ENCODE measurements around the gene GLI3.

The GLI3 gene

GRCh38 chr7:42168512-42168911 lies 68.5 kb downstream of the GLI3 start:
- no peak for DNase-seq

DNA sequence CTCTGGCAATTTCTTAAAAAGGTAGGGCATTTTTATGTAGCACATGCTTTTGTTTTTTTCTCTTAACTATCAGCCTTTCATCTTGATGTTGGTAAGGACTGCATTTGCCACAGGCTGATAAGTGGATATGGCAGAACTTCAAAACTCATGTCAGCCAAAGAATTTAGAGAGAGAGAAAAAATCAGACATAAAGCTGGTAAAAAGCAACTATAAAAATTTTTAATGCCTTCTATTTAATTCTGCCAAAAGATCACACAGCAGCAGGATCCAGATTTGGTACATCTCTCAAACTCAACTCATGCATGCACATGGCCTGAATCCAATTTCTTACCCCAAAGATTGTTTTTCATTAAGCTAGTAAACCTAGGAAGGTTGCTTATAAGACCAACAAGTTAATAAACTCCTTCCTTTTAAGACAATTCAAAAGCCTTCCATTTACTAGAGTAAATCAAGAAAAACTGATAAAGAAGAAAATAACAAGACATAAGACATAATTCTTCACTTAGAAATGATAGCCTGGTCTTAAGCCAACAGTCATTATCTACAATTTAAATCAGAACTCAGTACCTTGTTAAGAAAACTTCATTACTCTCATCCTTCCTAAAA lies 69.3 kb downstream of the GLI3 start:
- DNase-seq: no peak

DNA sequence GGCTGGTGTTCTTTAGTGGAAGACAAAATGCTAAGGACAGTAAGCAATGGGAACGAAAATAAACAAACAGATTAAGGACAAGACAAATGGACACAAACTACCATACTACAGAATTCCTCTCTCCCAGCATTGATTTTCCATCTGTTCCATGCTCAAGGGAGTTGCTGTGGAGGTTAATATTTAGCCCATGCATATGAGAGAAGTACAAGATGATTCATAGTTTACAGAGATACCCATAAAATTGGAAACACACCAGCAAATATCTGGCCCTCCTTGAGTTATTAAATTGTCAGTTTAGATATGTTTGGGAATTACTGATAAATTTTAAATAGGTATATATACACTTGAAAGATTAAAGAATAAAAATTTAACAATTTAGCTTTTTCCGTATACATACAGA lies 69.8 kb downstream of the GLI3 start:
- DNase-seq: no peak

GRCh38 chr7:42164881-42165428 lies 72.1 kb downstream of the GLI3 start:
- DNase-seq: no peak

GRCh38 chr7:42162560-42163325 lies 74.3 kb downstream of the GLI3 start:
- DNase-seq: no peak

GRCh38 chr7:42161719-42162118 lies 75.3 kb downstream of the GLI3 start:
- no peak for DNase-seq

GRCh38 chr7:42161110-42161509 lies 75.9 kb downstream of the GLI3 start:
- no peak for DNase-seq

DNA sequence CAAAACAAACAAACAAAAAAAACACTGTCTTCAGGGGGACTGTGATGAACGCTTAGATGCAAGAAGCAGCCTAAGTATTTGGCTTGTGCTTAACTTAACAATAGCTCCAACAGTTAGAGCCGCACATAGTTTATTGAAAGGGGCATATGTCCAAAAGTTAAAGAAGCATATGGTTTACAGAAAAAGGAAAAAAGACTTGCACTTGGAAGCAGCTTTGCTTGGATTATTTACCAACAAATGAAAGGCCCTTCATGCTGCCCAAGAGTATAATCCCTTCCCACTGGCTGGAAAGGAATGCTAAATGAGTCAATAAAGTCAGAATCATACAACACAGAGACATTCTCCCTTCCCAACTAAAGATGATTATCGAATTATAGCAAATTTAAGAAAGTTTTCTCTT lies 77.9 kb downstream of the GLI3 start:
- DNase-seq: no peak

- no peak for DNase-seq
These were observed 79.9 kb downstream of the GLI3 start for GRCh38 chr7:42156967-42157721.

DNA sequence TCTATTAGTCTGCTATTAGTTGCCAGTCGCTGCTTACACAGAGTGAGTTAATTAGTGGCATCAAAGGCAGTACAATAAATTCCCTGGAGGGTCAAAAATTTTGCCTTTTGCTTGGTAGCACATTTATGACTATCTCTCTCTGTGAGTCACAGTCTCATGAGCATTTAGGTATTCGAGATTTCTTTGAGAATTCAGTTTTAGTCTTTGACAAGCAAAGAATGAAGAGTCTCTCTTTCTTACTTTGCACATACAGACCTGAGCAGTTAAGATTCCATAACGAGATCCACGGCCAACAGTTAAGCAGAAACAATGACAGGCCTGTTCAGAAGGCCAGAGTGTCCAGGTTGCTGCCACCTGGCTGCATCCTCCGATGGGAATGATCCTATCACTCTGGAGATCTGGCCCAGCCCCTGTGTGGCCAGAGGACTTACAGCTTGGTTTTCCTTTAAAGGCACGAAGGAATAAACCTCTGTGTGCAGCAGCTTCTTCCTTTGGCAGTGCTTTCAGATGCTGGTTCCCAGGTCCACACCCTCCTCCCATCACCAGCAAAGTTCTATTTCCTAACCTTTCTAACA lies 80.6 kb downstream of the GLI3 start:
- DNase-seq: no peak

DNA sequence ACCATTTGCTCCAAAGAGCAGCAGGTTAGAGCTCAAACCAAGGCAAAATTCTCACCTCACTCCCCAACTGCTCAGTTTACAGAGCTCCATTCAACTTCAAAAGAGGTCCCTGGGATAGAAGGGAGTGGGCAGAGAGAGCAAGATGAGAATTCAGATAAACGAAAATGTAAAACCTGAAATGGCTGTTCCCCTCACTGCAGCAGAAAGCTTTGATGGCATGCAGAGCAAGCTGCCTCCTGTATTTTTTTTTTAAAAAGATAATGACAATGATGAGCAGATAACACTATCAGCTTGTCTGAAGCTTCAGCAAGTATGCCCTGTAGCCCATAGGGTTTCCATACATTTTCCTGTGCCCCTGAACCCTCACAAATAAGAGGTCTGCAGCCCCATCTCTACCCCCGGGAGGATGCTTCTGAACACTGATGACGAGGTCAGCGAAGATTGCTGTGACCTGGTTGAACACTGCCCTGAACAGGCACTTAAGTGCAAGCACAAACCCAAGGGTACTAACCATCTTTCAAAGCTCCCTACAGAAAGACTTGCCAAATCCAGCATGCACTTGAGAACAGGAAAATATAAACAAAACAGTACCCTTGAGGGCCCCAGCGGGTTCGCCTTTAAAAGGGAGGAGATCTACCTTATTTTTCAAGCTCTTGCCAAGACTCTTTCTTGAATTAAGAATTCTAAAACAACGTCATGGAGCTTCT lies 81.3 kb downstream of the GLI3 start:
- no peak for DNase-seq

- DNase-seq: no peak
These were observed 82.8 kb downstream of the GLI3 start for GRCh38 chr7:42154173-42154572.

DNA sequence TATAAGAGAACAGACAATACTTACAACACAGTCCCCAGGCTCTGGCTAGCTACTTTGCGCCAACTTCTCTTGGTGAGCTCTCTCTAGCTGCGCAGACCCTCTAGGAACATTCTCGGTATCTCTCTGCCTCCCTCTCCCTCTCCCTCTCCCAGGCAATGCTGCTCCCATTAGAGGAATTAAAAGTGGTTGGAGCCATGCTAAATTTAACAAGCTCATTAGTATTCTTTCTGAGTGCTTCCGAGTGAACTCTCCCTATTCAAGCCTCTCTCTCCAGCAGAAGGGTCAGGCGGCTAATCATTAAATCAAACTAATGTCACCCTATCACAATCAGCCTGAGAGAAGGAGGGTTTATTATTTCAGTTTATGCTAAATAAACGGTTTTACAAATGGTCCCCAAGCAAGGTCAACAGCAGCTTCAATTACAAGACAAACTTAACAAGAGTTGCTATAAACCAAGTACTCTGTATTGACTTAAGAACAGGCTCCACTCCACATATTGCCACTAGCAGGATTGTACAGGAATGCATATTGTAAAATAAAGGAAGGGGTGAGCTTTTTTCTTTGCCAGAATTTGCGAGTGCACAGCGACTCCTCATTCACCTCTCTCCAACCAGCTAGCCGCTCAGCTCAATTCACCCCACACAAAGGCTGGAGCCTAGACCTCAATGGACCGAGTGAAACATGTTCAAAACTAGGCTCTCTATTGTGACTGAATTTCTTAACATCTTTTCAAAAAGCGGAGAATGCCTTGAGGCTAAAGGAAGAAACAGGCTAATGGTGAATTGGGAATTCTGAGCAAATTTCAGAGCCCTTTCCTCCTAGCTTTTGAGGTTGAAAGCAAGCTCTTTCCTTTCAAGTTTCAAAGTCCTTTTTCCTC lies 84.4 kb downstream of the GLI3 start:
- no peak for DNase-seq

DNA sequence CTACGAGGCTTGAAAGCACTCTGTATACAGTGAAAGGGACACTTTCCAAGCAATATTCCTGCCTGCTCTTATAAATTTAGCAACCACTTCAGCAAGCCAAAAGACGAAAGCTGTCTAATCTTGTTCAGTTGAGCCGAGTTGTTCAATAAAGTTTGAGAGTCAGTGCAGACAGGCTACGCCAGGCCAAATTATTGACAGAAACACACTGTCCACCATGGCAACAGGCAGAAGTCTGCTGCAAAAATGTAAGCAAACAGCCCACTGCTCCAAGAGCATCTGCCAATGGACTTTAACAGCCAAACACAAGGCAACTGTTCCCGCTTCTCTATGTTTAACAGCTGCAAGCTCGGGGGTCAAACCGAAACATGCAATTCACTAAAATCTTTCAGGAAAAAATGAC lies 85.7 kb downstream of the GLI3 start:
- DNase-seq: no peak

DNA sequence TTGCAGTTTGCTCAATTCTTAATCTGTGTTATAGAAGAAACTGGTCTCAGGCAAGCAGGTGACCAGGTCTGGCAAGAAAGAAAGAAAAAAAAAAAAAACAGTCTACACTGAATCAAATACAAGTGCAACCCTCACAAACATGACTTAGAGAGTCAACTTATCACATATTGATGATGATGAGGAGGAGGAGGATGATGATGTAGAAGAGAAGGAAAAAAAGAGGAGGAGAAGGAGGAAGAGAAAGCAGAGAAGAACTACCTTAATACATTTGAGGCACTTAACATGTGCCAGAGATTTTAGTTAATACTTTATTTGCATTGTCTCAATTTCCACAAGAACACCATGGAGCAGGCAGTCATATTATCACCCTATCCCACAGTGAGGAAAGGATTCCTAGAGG lies 91.5 kb downstream of the GLI3 start:
- DNase-seq: no peak

- no peak for DNase-seq
These were observed 92.4 kb downstream of the GLI3 start for GRCh38 chr7:42144604-42145003.

DNA sequence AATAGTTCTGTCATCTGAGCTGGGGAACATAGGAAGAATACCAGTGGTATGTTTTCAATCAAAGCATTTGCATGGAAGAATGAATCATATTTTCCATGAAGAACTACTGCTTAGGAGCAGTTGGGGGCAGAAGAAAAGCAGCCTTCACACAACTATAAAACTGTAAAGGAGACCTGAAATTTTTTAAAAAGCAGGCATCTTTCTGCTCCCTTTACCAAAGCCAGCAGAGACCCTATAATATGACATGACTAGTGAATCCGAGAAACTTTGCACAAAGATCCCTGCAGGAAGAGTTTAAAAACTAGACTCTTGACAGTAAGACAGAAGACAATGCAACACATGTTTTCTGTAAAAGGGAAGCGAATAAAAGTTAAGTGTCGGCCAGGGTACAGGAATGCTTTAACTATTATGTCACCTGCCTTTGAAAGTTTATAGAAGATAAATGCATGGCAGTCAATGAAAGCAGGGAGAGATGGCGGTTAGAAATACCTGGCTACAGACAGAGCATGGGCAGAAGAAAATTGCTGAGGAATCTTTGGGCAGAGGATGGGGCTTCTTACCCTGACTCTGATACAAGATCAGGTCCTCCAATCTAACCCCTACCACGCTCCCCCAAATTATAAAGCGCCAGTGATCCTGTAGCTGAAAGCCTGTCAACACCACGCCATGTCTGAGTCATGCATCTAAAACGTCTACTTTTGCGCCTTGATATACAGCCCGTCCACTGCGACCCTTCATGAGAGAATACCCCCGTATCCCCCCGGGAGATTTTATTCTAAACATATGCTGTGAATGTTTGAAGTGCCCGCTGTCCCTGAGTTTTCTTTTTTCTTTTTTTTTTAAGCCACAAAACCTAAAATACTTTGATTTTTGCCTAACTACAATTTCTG lies 93.1 kb downstream of the GLI3 start:
- DNase-seq: peak; percentile 28

GRCh38 chr7:42142089-42142488 lies 94.9 kb downstream of the GLI3 start:
- DNase-seq: no peak

GRCh38 chr7:42139751-42140150 lies 97.3 kb downstream of the GLI3 start:
- no peak for DNase-seq

GRCh38 chr7:42138691-42139090 lies 98.3 kb downstream of the GLI3 start:
- no peak for DNase-seq

- DNase-seq: no peak
These were observed 99.1 kb downstream of the GLI3 start for GRCh38 chr7:42137941-42138340.
